Vagina (tissue), 2 donors: ENCODE results near the gene GNAS-AS1. TPM values are rescaled to one million over a fixed set of nuclear protein-coding genes. Genes with fewer than 3 reads are reported as not detected.

Experiments
- DNase-seq, 2 donors: peaks; one replicate each; pipeline ENCODE4 v3.0.0-alpha.2; 2017; ENCODE audit errors: extremely low spot score in 2 of 2
- H3K27ac ChIP-seq: fragments of 200-600 bp; sonication (generic); one replicate; pipeline ENCODE4 v1.5.1; 2019
- H3K27me3 ChIP-seq: fragments of 200-600 bp; sonication (generic); one replicate; pipeline ENCODE4 v1.5.1; 2019
- H3K36me3 ChIP-seq, 2 donors: fragments of 200-600 bp; sonication (generic); one replicate each; pipeline ENCODE4 v1.5.1; 2017 to 2019
- H3K4me1 ChIP-seq: fragments of 200-600 bp; sonication (generic); one replicate; pipeline ENCODE4 v1.5.1; 2019
- H3K4me3 ChIP-seq, 2 donors: fragments of 200-600 bp; sonication (generic); 1 replicate in 1 of 2; 2 replicates in 1 of 2; pipeline ENCODE4 v1.5.1; 2016 to 2019
- H3K9me3 ChIP-seq: fragments of 200-600 bp; sonication (generic); one replicate; pipeline ENCODE4 v1.5.1; 2019
- CTCF ChIP-seq, 3 experiments: fragments of 450-650 bp in 2 of 3; fragments of 200-600 bp in 1 of 3; sonication (generic) in 1 of 3; IDR thresholded peaks; one replicate each; pipeline ENCODE4 v1.5.1; 2017 to 2019; ENCODE audit warnings: antibody characterized with exemption in 3 of 3, mild to moderate bottlenecking in 2 of 3, moderate library complexity in 2 of 3
- POLR2A ChIP-seq, 2 donors: fragments of 450-650 bp; IDR thresholded peaks; one replicate each; pipeline ENCODE4 v1.6.1; 2017; ENCODE audit warnings: antibody characterized with exemption in 2 of 2, mild to moderate bottlenecking in 2 of 2, moderate library complexity in 2 of 2
- POLR2AphosphoS5 ChIP-seq, 2 donors: sonication (generic); formaldehyde crosslinking; IDR thresholded peaks; one replicate each; pipeline ENCODE4 v1.9.0; 2017; ENCODE audit warnings: antibody characterized with exemption in 2 of 2, mild to moderate bottlenecking in 2 of 2, low read depth in 1 of 2; ENCODE audit not compliant: insufficient read depth in 1 of 2
- intact Hi-C: fragments of 100-400 bp; cut with DNase I; formaldehyde crosslinking; loops from one replicate; pipeline ENCODE4 v1.15.1; 2023
- total RNA-seq: library from RNA; depleted of rRNA; stranded (reverse); fragments of >200 nt; gene quantifications from one replicate; pipeline ENCODE4 v1.2.3, GENCODE V29; 2016

Gene GNAS-AS1
- total RNA-seq, 1 donor from 2014 or later = not detected

- H3K4me1 ChIP-seq = peaks cover 88% of the 10 kb centered on the region
- no peak overlapping the region for H3K27ac ChIP-seq
- H3K36me3 ChIP-seq = peaks cover 0 to 26% of the 10 kb centered on the region in 2 donors
- intact Hi-C loops = no loop called here
- no peaks in the 10 kb centered on the region for H3K9me3 ChIP-seq
- H3K4me3 ChIP-seq = no peak overlapping the region
- TF ChIP-seq POLR2A (IDR thresholded peaks at IDR 0.05) (no peak), POLR2AphosphoS5 (IDR thresholded peaks at IDR 0.05; ENCODE audit: insufficient read depth in 1 of 2, low read depth in 1 of 2) (no peak), CTCF (IDR thresholded peaks at IDR 0.05) (no peak)
- no peak for DNase-seq
- no peaks in the 10 kb centered on the region for H3K27me3 ChIP-seq
These were observed 46.1 kb upstream of the GNAS-AS1 start for GRCh38 chr20:58896820-58897219.

- no peaks in the 10 kb centered on the region for H3K9me3 ChIP-seq
- TF ChIP-seq POLR2AphosphoS5 (IDR thresholded peaks at IDR 0.05; ENCODE audit: insufficient read depth in 1 of 2, low read depth in 1 of 2) (no peak), POLR2A (IDR thresholded peaks at IDR 0.05) (no peak), CTCF (IDR thresholded peaks at IDR 0.05) (no peak)
- H3K36me3 ChIP-seq = peaks cover 0 to 26% of the 10 kb centered on the region in 2 donors
- DNase-seq = no peak
- peak overlapping the region; percentile 18 for H3K27ac ChIP-seq
- H3K4me1 ChIP-seq = peaks cover 78% of the 10 kb centered on the region
- no peaks in the 10 kb centered on the region for H3K27me3 ChIP-seq
- H3K4me3 ChIP-seq = peak overlapping the region; percentile 1 to 23
- intact Hi-C loops = no loop called here
These were observed 44.9 kb upstream of the GNAS-AS1 start for GRCh38 chr20:58895448-58896180.

GRCh38 chr20:58894652-58895447, 44.1 kb upstream of the GNAS-AS1 start:
- peaks cover 70% of the 10 kb centered on the region for H3K4me1 ChIP-seq
- H3K27me3 ChIP-seq = no peaks in the 10 kb centered on the region
- H3K9me3 ChIP-seq = no peaks in the 10 kb centered on the region
- intact Hi-C loops = loop anchor here (5.0 kb wide), 2 partner anchors 87 to 137 kb away; partner anchors contain the start of genes ATP5F1E and NELFCD
- no peak overlapping the region for H3K27ac ChIP-seq
- TF ChIP-seq POLR2AphosphoS5 (IDR thresholded peaks at IDR 0.05; ENCODE audit: insufficient read depth in 1 of 2, low read depth in 1 of 2) = no peak
- no peak for TF ChIP-seq CTCF (IDR thresholded peaks at IDR 0.05)
- no peak for TF ChIP-seq POLR2A (IDR thresholded peaks at IDR 0.05)
- no peak for DNase-seq
- H3K4me3 ChIP-seq = peak overlapping the region; percentile 11 to 23
- peaks cover 0 to 26% of the 10 kb centered on the region in 2 donors for H3K36me3 ChIP-seq

- Histone ChIP-seq H3K9me3 (no peaks in the 10 kb centered on the region), H3K27me3 (no peaks in the 10 kb centered on the region), H3K4me1 (peaks cover 57% of the 10 kb centered on the region), H3K4me3 (peak overlapping the region; percentile 1 to 74), H3K36me3 (peaks cover 0 to 14% of the 10 kb centered on the region in 2 donors), H3K27ac (peak overlapping the region; percentile 99)
- intact Hi-C loops = loop anchor here (5.0 kb wide), 2 partner anchors 89 to 139 kb away; partner anchors contain the start of genes ATP5F1E and NELFCD
- TF ChIP-seq CTCF (IDR thresholded peaks at IDR 0.05) (no peak), POLR2AphosphoS5 (IDR thresholded peaks at IDR 0.05; ENCODE audit: insufficient read depth in 1 of 2, low read depth in 1 of 2) (no peak), POLR2A (IDR thresholded peaks at IDR 0.05) (no peak)
- no peak for DNase-seq
These were observed 42.8 kb upstream of the GNAS-AS1 start for GRCh38 chr20:58893355-58894120.
